HG03520 (cell line): Measurements from ENCODE around the gene VWA8.
A peak's percentile ranks its signal among the peaks of the same experiment; 100 is the strongest.
"Not testable (repeated sequence)": the region's sequence is repeated elsewhere in the genome, so short reads cannot be mapped to it uniquely, and the experiment has no call there.

Experiments used
- ATAC-seq: cut with Tn5 transposase; IDR thresholded peaks from one replicate; pipeline ENCODE4 v1.9.1; 2021; ENCODE audit warnings: mild to moderate bottlenecking, moderate library complexity; ENCODE audit not compliant: unreplicated experiment

VWA8 gene

DNA sequence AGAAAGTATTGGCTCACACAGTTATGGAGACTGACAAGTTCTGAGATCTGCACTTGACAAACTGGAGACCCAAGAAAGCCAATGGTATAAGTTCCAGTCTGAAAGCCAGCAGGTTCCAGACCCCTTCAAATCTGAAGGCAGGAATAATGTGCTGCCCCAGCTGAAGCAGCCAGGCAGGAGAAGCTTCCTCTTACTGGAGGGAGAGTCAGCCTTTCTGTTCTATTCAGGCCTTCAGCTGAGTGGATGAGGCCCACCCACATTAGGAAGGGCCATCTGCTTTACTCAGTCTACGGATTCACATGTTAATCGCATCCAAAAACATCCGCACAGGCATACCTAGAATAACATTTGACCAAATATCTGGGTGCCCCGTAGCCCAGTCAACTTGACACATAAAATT, 8.2 kb upstream of the VWA8 start:
- no peak for ATAC-seq

DNA sequence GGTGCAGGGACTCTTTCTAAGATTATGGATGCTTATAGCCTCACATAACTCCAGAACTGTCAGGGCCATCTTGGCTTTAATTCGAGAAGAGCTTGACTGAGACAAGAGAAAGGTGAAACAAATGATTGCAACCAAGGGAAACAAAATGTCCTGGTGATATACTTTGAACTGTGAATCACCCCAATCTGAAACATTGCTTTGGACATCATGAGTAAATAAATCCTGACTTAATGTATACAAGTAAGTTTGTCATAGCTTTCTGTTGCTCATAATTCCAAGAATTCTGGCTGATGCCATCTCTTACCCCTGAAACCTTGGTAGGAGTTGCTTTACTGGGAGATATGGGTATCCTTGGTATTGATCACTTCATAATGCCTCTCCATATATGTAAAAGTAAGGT, 5.8 kb upstream of the VWA8 start:
- no peak for ATAC-seq

DNA sequence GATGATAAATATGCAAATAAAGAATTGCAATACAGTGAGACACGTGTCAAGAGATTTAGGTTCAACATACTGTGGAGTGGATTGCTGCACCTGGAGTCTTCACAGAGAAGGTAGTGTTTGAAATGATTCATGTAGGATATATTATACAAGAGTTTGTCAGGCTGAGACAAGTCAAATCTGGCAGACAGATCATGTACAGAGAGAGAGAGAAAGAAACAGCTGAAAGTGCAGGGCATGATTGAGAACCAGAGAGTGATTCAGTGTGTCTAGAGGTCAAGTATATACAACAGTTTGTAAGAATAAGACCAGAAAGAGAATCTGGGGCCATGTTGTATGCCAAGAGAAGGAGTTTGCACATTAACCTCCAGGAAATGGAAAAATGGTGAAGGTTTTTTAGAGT, 2.1 kb upstream of the VWA8 start:
- ATAC-seq: no peak

DNA sequence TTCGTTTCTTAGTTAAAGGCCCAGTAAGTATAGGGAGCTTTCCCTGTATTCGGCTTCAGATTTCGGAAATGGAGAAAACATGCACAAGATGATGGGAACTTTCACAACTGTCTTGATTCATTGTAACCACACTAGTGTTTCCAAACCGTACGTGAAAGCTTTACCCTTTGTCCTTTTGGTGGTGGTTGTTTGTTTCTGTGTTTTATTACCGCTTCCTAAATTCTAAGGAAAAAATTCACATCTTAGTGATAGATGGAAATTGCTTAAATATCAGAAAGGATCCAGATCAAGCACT, 504 bp upstream of the VWA8 start:
- ATAC-seq: no peak

DNA sequence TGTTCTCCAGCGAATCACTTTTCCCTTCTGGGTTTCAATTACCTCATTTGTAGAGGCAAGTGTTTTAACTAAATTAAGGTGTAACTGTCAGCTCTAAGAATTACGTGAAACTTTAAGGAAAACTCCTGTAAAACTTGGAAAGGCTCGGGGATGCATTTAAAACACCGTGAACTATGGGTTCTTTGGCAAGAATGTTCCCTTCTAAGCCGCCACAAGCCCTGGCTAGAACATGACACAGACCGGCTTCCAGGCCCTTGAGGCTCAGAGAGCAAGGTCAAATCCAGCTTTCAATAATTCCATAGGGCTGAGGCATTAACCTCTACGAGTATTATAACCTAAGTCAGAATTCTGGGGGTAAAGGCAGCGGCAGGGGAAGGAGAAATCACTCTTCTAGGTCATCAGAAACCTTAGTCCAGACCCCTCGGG, 685 bp downstream of the VWA8 start:
- ATAC-seq: peak; percentile 3

DNA sequence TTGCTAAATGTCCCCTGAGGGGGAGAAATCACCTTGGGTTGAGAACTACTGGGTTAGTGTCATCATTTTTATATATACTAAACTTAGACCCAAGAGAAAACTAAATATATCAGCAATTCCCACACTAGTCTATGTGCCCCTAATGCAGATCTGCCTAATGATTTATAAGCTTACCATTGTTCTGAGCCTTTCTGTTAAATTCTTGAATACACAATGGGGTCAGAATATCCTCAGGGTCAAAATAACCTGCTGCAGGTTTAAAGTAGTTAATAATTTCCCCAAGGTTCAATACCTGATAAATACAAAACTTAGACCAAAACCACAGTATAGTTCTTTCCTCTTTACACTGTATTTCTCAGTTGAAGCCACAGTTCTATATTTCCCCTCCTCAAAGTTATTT, 4.6 kb downstream of the VWA8 start:
- ATAC-seq: no peak

DNA sequence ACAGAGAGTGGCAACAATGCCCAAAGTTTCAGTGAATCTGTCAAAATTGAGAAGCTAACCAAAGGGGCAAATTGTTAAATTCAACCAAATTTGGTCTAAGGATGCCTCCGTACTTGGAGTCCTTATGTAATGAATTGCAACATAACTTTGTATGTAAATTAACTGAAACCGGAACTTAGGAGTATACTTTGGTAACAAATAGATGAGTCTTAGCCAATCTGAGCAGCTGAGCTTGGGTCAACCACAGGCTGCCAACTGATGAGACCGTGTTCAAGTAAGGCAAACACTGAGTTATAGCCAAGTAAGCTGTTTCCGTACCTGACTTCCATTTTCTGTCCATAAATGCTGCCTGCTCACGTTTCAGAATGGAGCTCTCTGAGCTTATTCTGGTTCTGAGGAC, 5.3 kb downstream of the VWA8 start:
- no peak for ATAC-seq

DNA sequence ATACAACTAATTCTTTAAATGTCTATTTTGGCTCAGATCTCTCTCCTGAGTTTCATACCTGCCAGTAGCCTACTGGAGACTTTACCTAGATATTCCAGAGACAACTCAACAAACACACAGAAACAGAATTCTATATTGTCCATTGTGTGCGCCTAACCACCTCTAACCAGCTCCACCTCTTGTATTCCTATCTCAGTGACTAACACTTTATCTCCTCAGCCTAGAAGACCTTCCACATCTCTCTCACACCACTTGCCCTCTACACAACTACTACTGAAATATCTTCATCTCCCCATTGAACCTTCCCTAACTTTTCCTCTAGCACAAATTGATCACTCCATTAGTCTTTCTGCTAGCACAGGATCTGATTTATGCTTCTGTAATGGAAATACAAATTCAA, 6.7 kb downstream of the VWA8 start:
- ATAC-seq: no peak

DNA sequence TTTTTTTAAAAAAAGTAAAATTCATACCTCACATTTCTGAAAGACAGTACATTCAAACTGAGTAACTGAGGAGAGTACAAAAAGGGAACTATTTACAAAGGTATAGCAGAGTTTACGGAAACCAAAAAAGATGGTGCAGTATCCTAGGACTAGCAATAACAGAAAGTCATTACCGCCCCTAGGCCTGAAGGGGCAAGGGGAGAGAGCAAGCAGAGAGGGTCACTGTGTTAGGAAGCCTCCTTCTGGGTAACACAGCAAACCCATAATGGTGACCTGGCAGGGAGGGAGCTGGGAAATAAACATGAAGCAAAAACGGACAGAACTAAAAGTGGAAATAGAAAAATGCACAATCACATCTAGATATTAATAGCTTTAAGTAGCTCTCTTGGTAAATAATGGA, 8.2 kb downstream of the VWA8 start:
- no peak for ATAC-seq

DNA sequence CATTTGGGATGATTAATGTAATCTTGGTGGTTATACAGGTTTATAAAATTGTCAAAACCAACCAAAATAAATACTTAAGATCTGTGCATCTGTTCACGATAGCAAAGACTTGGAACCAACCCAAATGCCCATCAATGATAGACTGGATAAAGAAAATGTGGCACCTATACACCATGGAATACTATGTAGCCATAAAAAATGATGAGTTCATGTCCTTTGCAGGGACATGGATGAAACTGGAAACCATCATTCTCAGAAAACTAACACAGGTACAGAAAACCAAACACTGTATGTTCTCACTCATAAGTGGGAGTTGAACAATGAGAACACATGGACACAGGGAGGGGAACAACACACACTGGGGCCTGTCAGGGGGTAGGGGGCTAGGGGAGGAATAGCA, 11.8 kb downstream of the VWA8 start:
- not testable (repeated sequence) for ATAC-seq

DNA sequence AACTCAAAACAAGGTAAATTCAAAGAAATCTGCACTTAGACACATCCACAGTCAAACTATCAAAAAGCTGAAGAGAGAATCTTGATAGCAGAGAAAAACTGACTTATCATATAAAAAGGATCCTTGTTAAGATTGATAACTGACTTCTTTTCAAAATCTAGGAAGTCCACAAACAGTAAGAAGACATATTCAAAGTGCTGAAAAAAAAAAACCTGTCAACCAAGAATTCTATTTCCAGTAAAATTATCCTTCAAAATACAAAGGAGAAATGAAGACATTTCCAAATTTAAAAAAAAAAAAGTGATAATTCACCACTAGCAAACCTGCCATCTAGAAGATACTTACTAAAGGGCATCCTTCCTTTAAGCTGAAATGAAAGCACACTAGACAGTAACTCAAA, 15.0 kb downstream of the VWA8 start:
- no peak for ATAC-seq

DNA sequence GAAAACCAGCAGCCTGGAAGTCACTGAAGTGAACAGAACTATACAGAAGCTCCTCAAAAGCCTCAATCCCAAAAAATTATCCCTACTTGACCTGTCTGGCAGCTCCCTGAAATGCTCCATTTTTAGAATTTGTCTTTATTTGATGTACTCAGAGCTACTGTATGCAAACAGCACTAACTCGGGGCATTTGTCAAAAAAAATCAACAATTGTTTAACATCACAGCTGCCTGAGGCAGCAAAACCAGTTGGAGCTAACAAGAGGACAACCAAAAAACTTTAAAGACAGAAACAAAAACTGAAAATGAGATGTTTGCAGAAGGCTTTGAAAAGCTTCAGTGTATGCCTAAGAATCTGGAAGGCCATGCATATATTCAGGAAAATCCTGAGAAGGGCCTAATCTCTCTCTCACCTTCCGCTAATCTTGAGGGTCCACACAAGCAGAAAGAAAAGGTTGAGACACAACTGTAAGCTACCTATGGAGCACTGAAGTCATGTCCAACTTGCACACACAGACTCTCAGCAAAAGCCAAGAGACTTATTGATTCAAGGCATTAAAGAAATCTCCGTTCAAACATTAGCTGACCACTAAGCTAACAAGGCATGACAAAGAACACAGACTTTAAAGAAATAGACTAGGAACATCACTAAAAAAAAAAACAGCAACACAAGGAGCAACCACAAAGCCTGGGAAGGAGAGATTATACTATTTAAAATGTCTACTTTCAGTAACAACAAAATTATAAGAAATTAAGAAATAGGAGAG, 16.1 kb downstream of the VWA8 start:
- no peak for ATAC-seq

DNA sequence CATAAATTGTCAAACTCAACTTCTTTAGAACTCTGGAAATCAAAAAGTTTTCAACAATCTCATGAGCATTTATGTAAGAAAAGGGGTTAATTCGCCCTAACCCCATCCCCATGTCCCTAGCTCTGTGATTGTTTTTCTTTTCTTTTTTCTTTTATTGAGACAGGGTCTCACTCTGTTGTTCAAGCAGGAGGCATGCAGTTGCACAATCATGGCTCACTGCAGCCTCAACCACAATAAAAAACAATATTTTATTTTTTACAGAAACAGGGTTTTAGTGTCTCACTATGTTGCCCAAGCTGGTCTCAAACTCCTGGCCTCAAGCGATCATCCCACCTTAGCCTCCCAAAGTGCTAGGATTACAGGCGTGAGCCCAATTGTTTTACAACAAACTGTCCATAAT, 16.7 kb downstream of the VWA8 start:
- no peak for ATAC-seq

DNA sequence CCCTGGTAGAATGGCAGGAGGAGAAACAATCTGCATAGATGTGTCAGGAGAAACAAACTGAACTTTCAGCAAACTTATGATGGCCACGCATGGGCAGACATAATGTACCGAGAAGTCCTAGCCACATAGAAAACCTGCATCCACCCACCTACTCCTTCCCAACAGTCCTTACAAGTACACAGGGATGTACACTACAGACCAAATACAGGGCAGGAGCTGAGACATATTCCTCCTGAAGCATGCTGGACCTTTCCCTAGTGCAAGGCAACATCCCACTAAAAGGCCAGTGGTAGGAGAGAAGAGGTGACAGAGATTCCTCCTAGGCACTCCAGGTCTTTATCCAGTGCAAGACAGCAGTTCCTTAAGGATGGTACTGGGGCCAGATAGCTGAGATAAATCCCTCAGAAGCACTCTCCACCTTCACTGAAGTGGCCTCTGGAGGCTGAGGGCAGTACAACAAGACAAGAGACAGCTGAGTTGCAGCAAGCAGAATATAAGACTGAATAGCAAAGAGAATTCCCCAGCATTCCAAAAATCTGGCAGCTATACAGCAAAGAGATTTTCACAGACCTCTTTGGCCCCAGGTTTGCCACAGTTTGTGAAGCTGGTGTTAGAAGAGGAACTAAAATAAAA, 18.3 kb downstream of the VWA8 start:
- ATAC-seq: no peak

DNA sequence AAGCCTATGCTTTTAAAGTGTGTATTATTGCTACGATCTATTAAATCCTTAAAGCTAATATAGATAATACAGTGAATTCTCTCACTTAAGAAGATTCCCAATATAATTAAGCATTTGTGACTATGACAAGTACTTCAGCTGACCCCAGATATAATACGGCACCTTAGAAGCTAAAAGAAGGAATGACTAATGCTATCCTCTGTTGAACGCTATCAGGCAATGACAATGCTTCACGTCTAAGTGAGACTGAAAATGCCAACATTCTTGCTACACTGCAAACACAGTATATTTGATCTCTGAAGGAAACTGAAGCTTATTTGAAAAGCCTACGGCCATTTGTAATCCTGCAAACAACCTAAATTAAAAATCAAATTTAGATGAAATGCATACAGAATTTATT, 19.7 kb downstream of the VWA8 start:
- no peak for ATAC-seq

DNA sequence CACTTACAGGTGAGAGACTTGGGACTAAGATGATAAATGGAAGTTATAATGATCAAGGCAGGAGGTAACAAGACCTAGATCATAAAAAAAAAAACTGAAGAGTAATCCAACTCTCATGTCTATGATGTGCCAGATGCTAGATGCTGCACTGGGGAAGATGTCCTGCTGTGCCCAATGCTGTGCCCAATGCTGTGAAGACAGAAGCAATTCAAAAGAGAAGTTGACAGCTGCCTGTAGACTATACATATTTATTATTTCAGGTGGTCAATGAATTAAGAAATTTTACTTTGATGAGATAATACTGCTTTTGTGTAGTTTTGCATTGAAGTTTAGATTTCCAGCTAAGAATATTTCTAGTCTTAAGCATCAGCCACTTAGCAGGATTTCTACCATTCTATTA, 21.5 kb downstream of the VWA8 start:
- ATAC-seq: no peak

DNA sequence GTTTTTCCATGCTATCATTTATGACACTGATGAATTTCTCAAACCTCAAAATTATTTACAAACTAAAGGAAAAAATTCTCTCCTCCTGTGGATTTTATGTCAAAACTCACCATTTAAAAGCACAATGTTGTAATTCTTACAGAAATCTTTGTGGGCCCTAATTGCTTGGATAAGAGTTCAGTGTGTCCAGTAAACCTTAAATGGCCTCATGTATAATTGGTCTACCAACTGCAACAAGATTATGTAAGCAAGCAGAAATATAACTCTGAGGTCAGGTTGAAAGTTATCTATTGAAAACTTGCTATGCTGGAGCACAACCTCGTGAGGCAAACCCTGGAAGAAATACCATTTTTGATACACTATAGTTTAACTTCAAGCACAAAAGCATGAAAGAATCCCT, 22.0 kb downstream of the VWA8 start:
- ATAC-seq: no peak

DNA sequence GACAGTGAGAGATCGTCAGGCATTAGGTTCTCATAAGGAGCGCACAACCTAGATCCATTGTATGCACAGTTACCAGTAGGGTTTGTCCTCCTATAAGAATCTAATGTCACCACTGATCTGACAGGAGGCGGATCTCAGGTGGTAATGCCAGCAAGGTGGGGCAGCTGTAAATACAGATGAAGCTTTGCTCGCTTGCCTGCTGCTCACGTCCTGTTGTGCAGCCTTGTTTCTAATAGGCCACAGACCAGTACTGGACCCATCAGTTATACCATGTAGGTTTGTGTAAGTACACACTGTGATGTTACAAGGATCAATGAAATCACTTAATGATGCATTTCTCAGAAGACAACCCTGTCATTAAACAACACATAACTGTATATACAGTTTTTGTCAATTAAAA, 23.5 kb downstream of the VWA8 start:
- no peak for ATAC-seq

DNA sequence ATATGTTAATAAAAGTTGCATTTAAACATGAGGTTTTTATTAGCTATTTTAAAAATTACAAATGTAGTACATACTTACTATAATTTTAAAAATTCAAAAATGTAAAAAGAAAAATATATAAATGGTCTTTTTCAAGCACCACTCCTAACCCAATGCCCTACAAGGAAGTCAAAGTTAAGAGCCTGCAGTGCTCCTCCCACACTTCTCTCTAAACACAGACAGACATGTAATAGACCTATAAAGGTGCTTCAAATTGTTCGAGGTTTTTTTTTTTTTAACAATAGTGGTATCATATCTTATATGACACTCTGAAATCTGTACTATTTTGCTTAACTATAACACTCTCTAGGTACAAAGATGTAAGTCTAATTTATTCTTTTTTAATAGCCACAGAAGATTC, 25.4 kb downstream of the VWA8 start:
- ATAC-seq: no peak

DNA sequence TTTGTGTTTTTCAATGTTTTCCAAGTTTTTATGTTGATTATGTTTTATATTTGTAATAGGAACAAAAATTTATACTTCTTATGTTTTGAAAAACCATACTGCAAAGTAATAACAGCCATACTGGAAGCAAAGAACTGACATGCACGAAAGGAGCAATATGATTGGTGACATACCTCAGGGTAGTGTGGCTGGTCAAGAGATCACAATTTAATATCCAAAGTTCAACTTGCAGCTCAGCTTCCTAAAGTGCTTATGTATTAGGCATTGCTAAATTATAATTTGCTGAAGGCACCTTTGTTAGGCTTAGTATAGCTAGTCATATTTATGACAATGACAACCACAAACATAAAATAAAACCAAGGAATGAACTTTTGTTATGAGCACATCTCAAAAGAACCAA, 25.9 kb downstream of the VWA8 start:
- no peak for ATAC-seq

DNA sequence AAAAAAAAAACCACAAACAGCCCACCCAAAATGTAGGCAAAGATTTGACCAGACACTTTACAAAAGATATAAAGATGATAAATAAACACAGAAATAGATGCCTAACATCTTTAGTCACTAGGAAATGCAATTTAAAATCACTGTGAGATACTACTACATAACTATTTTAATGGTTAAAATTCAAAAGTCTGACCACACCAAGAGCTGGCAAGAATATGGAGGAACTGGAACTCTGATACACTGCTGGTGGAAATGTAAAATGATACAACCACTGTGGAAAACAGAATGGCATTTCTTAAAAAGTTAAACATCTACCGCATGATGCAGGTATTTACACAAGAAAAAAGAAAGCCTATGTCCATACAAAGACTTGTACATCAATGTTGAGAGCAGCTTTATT, 26.8 kb downstream of the VWA8 start:
- ATAC-seq: no peak

DNA sequence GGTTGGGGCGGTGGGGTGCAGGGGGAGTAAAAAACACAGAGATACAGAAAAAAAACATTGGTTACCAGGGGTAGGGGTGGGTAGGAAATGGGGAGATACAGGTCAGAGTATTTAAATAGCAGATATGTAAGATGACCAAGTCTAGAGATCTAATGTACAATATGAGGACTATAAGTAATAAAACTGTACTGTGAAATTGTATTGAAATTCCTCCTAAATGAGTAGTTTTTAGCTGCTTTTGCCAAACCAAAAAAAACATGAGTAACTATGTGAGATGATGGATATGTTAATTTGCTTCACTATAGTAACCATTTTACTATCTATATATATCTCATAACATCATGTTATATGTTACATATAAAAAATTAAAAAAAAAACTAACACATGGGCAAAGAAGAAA, 29.6 kb downstream of the VWA8 start:
- no peak for ATAC-seq

DNA sequence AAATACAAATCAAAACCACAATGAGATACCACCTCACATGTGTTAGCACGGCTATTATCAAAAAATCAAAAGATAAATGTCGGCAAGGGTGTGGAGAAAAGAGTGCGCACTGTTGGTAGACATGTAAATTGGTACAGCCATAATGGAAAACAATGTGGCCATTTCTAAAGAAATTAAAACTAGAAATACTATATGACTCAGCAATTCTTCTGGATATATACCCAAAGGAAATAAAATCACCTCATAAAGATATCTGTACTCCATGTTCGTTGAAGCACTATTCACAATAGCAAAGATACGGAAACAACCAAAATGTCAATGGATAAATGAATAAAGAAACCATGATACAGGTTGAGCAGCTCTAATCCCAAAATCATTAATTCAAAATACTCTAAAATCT, 30.8 kb downstream of the VWA8 start:
- no peak for ATAC-seq
